Neural crest cell (in vitro differentiated cells): ENCODE data around the gene GAS6. TPM values are rescaled to one million over a fixed set of nuclear protein-coding genes. Genes with fewer than 3 reads are reported as not detected.
A peak's percentile ranks its signal among the peaks of the same experiment; 100 is the strongest.
"Not testable (repeated sequence)": the region's sequence is repeated elsewhere in the genome, so short reads cannot be mapped to it uniquely, and the experiment has no call there.

Source experiments
- DNase-seq: peaks from one replicate; pipeline ENCODE4 v3.0.0; 2021; ENCODE audit warnings: low read depth, mixed read lengths, low spot score
- H3K27ac Mint-ChIP-seq: one replicate; pipeline ENCODE4 v1.8.0; 2021; ENCODE audit warnings: mild to moderate bottlenecking, mixed read lengths; ENCODE audit not compliant: unreplicated experiment
- H3K27me3 Mint-ChIP-seq: 2 replicates; pipeline ENCODE4 v1.8.0; 2021; ENCODE audit warnings: low read depth, mild to moderate bottlenecking, mixed read lengths
- H3K36me3 Mint-ChIP-seq: 2 replicates; pipeline ENCODE4 v1.8.0; 2021; ENCODE audit warnings: low read depth, mild to moderate bottlenecking, mixed read lengths
- H3K4me1 Mint-ChIP-seq: 2 replicates; pipeline ENCODE4 v1.8.0; 2021; ENCODE audit warnings: mixed read lengths
- H3K4me3 Mint-ChIP-seq: one replicate; pipeline ENCODE4 v1.8.0; 2021; ENCODE audit warnings: mild to moderate bottlenecking, mixed read lengths
- H3K9me3 Mint-ChIP-seq: 2 replicates; pipeline ENCODE4 v1.8.0; 2021; ENCODE audit warnings: mixed read lengths
- CTCF ChIP-seq: fragments of 200-600 bp; sonication (generic); conservative IDR thresholded peaks from 2 replicates; pipeline ENCODE4 v1.5.0; 2021; ENCODE audit warnings: antibody characterized with exemption, mild to moderate bottlenecking
- total RNA-seq: library from RNA; stranded (reverse); gene quantifications from 2 replicates; pipeline ENCODE4 v1.2.1, GENCODE V29; 2021

Gene GAS6
- total RNA-seq, 1 donor from 2014 or later: 9.0 TPM

- no peak for TF ChIP-seq CTCF
- Mint-ChIP-seq H3K4me3 (no peak overlapping the region), H3K36me3 (no peaks in the 10 kb centered on the region), H3K27ac (peak overlapping the region; percentile 43), H3K9me3 (no peaks in the 10 kb centered on the region), H3K27me3 (no peaks in the 10 kb centered on the region), H3K4me1 (peaks cover 19% of the 10 kb centered on the region)
- no peak for DNase-seq
Observed at GRCh38 chr13:113875429-113875815, 11.5 kb upstream of the GAS6 start.

- Mint-ChIP-seq H3K27ac (no peak overlapping the region), H3K27me3 (no peaks in the 10 kb centered on the region), H3K36me3 (no peaks in the 10 kb centered on the region), H3K4me1 (peaks cover 15% of the 10 kb centered on the region), H3K9me3 (no peaks in the 10 kb centered on the region), H3K4me3 (no peak overlapping the region)
- DNase-seq: no peak
- TF ChIP-seq CTCF: no peak
Observed at GRCh38 chr13:113874579-113875428, 10.9 kb upstream of the GAS6 start.

DNA sequence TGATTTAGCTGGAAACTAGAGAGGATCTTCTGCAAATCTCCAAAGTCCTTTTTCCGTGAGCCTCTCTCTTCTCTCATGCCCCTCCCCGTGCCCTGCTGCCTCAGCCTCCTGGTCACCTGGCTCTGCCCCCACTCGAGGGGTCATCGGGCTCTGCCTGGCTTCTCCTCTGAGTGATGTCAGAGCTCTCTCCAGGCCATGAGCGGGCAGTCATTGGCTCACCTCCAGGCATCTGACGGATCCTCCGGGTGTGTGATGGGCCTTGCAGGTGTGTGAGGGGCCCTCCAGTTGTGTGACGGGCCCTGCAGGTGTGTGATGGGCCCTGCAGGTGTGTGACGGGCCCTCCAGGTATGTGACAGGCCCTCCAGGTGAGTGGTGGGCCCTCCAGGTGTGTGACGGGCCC, 10.3 kb upstream of the GAS6 start:
- Mint-ChIP-seq H3K36me3 (no peaks in the 10 kb centered on the region), H3K27me3 (no peaks in the 10 kb centered on the region), H3K4me3 (no peak overlapping the region), H3K9me3 (no peaks in the 10 kb centered on the region), H3K27ac (no peak overlapping the region), H3K4me1 (peaks cover 11% of the 10 kb centered on the region)
- no peak for DNase-seq
- no peak for TF ChIP-seq CTCF

DNA sequence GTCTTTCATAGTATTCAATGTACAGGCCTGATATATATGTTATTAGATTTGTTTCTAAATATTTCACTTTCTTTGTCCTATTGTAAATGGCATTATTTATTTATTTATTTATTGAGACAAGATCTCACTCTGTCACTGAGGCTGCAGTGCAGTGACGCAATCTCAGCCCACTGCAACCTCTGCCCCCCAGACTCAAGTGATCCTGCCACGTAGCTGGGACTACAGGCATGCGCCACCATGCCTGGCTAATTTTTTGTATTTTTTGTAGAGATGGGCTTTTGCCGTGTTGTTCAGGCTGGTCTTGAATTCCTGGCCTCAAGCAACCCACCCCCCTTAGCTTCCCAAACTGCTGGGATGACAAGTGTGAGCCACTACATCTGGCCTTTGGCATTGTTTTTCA, 5.4 kb upstream of the GAS6 start:
- Mint-ChIP-seq H3K4me1 (peaks cover 23% of the 10 kb centered on the region), H3K36me3 (no peaks in the 10 kb centered on the region), H3K9me3 (no peaks in the 10 kb centered on the region), H3K27ac (no peak overlapping the region), H3K27me3 (peaks cover 24% of the 10 kb centered on the region), H3K4me3 (no peak overlapping the region)
- no peak for DNase-seq
- no peak for TF ChIP-seq CTCF

DNA sequence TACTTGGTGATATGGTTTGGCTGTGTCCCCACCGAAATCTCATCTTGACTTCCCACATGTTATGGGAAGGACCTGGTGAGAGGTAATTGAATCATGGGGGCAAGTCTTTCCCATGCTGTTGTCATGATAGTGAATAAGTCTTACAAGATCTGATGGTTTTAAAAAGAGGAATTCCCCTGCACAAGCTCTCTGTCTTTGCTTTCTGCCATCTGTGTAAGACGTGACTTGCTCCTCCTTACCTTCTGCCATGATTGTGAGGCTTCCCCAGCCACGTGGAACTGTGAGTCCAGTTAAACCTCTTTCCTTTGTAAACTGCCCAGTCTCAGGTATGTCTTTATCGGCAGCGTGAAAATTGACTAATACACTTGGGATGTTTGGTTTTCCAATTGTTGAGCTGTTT, 4.0 kb upstream of the GAS6 start:
- not testable (repeated sequence) for H3K36me3 Mint-ChIP-seq, DNase-seq, H3K27ac Mint-ChIP-seq, H3K9me3 Mint-ChIP-seq
- H3K4me1 Mint-ChIP-seq: peaks cover 20% of the 10 kb centered on the region
- peak overlapping the region; percentile 21 for H3K4me3 Mint-ChIP-seq
- peaks cover 30% of the 10 kb centered on the region for H3K27me3 Mint-ChIP-seq

DNA sequence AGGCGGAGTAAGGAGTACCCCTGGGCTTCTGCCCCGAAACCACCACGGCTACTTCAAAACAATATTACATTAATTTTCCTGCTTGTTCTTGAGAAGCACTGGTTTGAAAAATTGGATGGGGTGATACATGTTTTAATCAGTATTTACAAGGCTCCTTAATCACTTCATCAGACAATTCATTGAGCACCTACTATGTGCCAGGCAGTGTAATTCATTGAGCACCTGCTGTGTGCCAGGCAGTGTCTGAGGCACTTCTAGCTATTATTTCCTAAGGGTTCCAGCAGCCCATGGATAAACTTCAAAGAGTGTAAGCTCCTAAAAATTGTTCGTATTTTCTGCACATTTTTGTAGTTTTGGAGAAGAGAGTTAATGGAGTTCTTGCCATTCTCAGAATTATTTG, 1.6 kb upstream of the GAS6 start:
- Mint-ChIP-seq H3K27me3 (peaks cover 51% of the 10 kb centered on the region), H3K27ac (no peak overlapping the region), H3K4me3 (peak overlapping the region; percentile 81), H3K9me3 (no peaks in the 10 kb centered on the region), H3K36me3 (no peaks in the 10 kb centered on the region), H3K4me1 (peaks cover 34% of the 10 kb centered on the region)
- TF ChIP-seq CTCF: no peak
- DNase-seq: no peak
